K562 (cell line): ENCODE data around the gene SIRPB2. TPM values are rescaled to one million over a fixed set of nuclear protein-coding genes. Genes with fewer than 3 reads are reported as not detected.

Experiments used
- ATAC-seq: fragments of 200-7000 bp; cut with Tn5 transposase; 3 replicates; pipeline ENCODE4 v1.9.1; 2020; ENCODE audit warnings: moderate library complexity
- BruUV-seq: library from RNA; stranded (reverse); fragments of 400-500 nt; replicated peaks from 2 replicates; lab custom pipeline; 2021; lab: Mats Ljungman, UMichigan
- CTCF ChIA-PET: fragments of 300-600 bp; formaldehyde crosslinking; extraction: SDS; loops from one replicate; lab custom pipeline; 2021; ENCODE audit warnings: low intra/inter-chr PET ratio; lab: Yijun Ruan, JAX
- POLR2A ChIA-PET: fragments of 300-600, 350-650 bp; sonication (Branson Sonifier 250); formaldehyde crosslinking; extraction: SDS; loops from one replicate; lab custom pipeline; 2021; ENCODE audit warnings: antibody characterized with exemption, inconsistent platforms; lab: Yijun Ruan, JAX
- DNase-seq, 4 experiments: peaks; one replicate each; pipeline versions ENCODE4 v3.0.0 to v3.0.0-alpha.2; 2011 to 2018; ENCODE audit warnings: low spot score in 3 of 4, mixed read lengths in 3 of 4; ENCODE audit errors: extremely low read depth in 1 of 4
- FAIRE-seq: peaks from 2 replicates; lab custom pipeline; 2011; peaks lifted over from hg19 to GRCh38; lab: Jason Lieb, UNC
- H2AFZ ChIP-seq: 2 replicates; pipeline ENCODE4 v1.6.0; 2011; ENCODE audit warnings: low read depth, low read length, control low read depth, inconsistent platforms
- H3K27ac ChIP-seq: fragments of 200-600 bp; 3 replicates; pipeline ENCODE4 v1.8.0; 2011; ENCODE audit warnings: low read depth, mild to moderate bottlenecking, control low read depth, inconsistent platforms, low read length, moderate library complexity, mixed read lengths; ENCODE audit errors: extremely low read depth
- H3K27me3 ChIP-seq, 2 experiments: fragments of 300-600 bp in 1 of 2; 2 replicates in 1 of 2; 3 replicates in 1 of 2; pipeline versions ENCODE4 v1.6.0 to v1.8.0; 2011; ENCODE audit warnings: inconsistent platforms in 2 of 2, low read length in 2 of 2, mild to moderate bottlenecking in 1 of 2, mixed read lengths in 1 of 2, moderate library complexity in 1 of 2; ENCODE audit not compliant: control insufficient read depth in 2 of 2, insufficient read depth in 2 of 2
- H3K36me3 ChIP-seq: fragments of 300-600 bp; 3 replicates; pipeline ENCODE4 v1.8.0; 2011; ENCODE audit warnings: mild to moderate bottlenecking, low read length, inconsistent platforms; ENCODE audit not compliant: control insufficient read depth, insufficient read depth
- H3K4me1 ChIP-seq, 2 experiments: fragments of 200-600 bp in 1 of 2; replicated peaks in 1 of 2; 2 replicates in 1 of 2; 3 replicates in 1 of 2; pipeline versions ENCODE4 v1.5.1 to v1.8.0; 2011; ENCODE audit warnings: inconsistent platforms in 2 of 2, low read length in 2 of 2, mild to moderate bottlenecking in 1 of 2, mixed read lengths in 1 of 2, moderate library complexity in 1 of 2; ENCODE audit not compliant: control insufficient read depth in 2 of 2, insufficient read depth in 2 of 2
- H3K4me2 ChIP-seq: 2 replicates; pipeline ENCODE4 v1.6.1; 2011; ENCODE audit warnings: low read length, control low read depth, inconsistent platforms, mixed read lengths; ENCODE audit not compliant: insufficient read depth
- H3K4me3 ChIP-seq: fragments of 200-600 bp; sonication (generic), shearing (Covaris generic); 2 replicates; pipeline ENCODE4 v1.5.1; 2016; ENCODE audit warnings: control low read depth, inconsistent platforms
- H3K79me2 ChIP-seq: fragments of 200-600 bp; 3 replicates; pipeline ENCODE4 v1.8.0; 2011; ENCODE audit warnings: low read length, inconsistent platforms; ENCODE audit not compliant: control insufficient read depth, insufficient read depth
- H3K9ac ChIP-seq, 2 experiments: 2 replicates each; pipeline versions ENCODE4 v1.6.0 to v1.6.1; 2011; ENCODE audit warnings: low read depth in 2 of 2, low read length in 2 of 2, control low read depth in 1 of 2, inconsistent platforms in 1 of 2, mild to moderate bottlenecking in 1 of 2, mixed read lengths in 1 of 2; ENCODE audit not compliant: insufficient read depth in 1 of 2
- H3K9me1 ChIP-seq: one replicate; pipeline ENCODE4 v1.6.0; 2011; ENCODE audit warnings: inconsistent platforms, mild to moderate bottlenecking, low read length, moderate library complexity; ENCODE audit not compliant: control insufficient read depth, insufficient read depth
- H3K9me3 ChIP-seq: replicated peaks from 2 replicates; pipeline ENCODE4 v1.5.1; 2011; ENCODE audit warnings: low read depth, low read length, inconsistent platforms; ENCODE audit not compliant: control insufficient read depth, insufficient read depth
- H4K20me1 ChIP-seq: replicated peaks from 2 replicates; pipeline ENCODE4 v1.6.1; 2011; ENCODE audit warnings: low read length, inconsistent platforms, mixed read lengths; ENCODE audit not compliant: control insufficient read depth, insufficient read depth
- CBX8 ChIP-seq: fragments of 200-600 bp; sonication (generic); IDR thresholded peaks from 2 replicates; pipeline ENCODE4 v1.6.1; 2012; ENCODE audit warnings: borderline replicate concordance, mixed run types, low read depth, mild to moderate bottlenecking, moderate library complexity, mixed read lengths, low read length, control low read depth, inconsistent platforms; ENCODE audit not compliant: poor library complexity, severe bottlenecking; ENCODE audit errors: extremely low read depth
- ERF ChIP-seq: fragments of 450-650 bp; formaldehyde crosslinking; IDR thresholded peaks from 2 replicates; pipeline ENCODE4 v1.4.0; 2020; ENCODE audit warnings: mild to moderate bottlenecking, mixed read lengths
- FOXJ3 ChIP-seq: sonication (generic); formaldehyde crosslinking; IDR thresholded peaks from 2 replicates; pipeline ENCODE4 v1.4.0; 2020; ENCODE audit warnings: mild to moderate bottlenecking, missing genetic modification reagents
- NFE2 ChIP-seq: IDR thresholded peaks from 2 replicates; pipeline ENCODE4 v1.6.1; 2014; ENCODE audit warnings: antibody characterized with exemption, low read depth
- NR1H2 ChIP-seq: sonication (generic); formaldehyde crosslinking; IDR thresholded peaks from 2 replicates; pipeline ENCODE4 v1.4.0; 2020; ENCODE audit warnings: mild to moderate bottlenecking, missing genetic modification reagents
- PCBP2 ChIP-seq: fragments of 200-400 bp; formaldehyde crosslinking; IDR thresholded peaks from 2 replicates; pipeline ENCODE4 v1.6.1; 2018; ENCODE audit warnings: low read length, low read depth, mild to moderate bottlenecking, moderate library complexity; ENCODE audit not compliant: poor library complexity, severe bottlenecking
- POLR2A ChIP-seq: fragments of 450-650 bp; conservative IDR thresholded peaks from 2 replicates; pipeline ENCODE4 v1.6.1; 2016
- PYGO2 ChIP-seq: fragments of 450-650 bp; IDR thresholded peaks from 2 replicates; pipeline ENCODE4 v1.6.1; 2016; ENCODE audit warnings: mild to moderate bottlenecking, missing genetic modification characterization, moderate library complexity, missing compliant biosample characterization
- SIN3B ChIP-seq: fragments of 450-650 bp; IDR thresholded peaks from 2 replicates; pipeline ENCODE4 v1.6.1; 2017; ENCODE audit warnings: low read depth, mild to moderate bottlenecking, moderate library complexity
- TCF3 ChIP-seq: sonication (generic); formaldehyde crosslinking; IDR thresholded peaks from 2 replicates; pipeline ENCODE4 v1.4.0; 2020; ENCODE audit warnings: mild to moderate bottlenecking, missing genetic modification reagents
- VEZF1 ChIP-seq: fragments of 200-800 bp; sonication (Bioruptor generic); IDR thresholded peaks from 2 replicates; pipeline ENCODE4 v1.6.1; 2017; ENCODE audit warnings: missing genetic modification characterization, missing compliant biosample characterization
- ZBTB33 ChIP-seq: sonication (generic); formaldehyde crosslinking; IDR thresholded peaks from 2 replicates; pipeline ENCODE4 v1.8.1; 2023; ENCODE audit warnings: mild to moderate bottlenecking, missing genetic modification reagents
- ZKSCAN1 ChIP-seq: fragments of 150-350 bp; IDR thresholded peaks from 2 replicates; pipeline ENCODE4 v1.6.1; 2016; ENCODE audit warnings: low read depth, low read length
- ZNF444 ChIP-seq: fragments of 250-450 bp; sonication (Bioruptor Pico); IDR thresholded peaks from 2 replicates; pipeline ENCODE4 v1.4.0; 2020; ENCODE audit warnings: mild to moderate bottlenecking, moderate library complexity
- WGBS: fragments of 100-300 bp; shearing (Covaris generic); methylation state at CpG from one replicate; pipeline ENCODE4 v1.1.6; 2016; ENCODE audit warnings: low coverage, mixed read lengths; ENCODE audit not compliant: insufficient coverage; ENCODE audit errors: missing lambda C conversion rate; 5-methylcytosine and 5-hydroxymethylcytosine counted together
- in situ Hi-C: fragments of 300-500 bp; cut with MboI; formaldehyde crosslinking; loops from 4 replicates; pipeline ENCODE4 v1.15.0; 2018; ENCODE audit warnings: inconsistent platforms, mixed read lengths
- intact Hi-C: fragments of 100-400 bp; cut with micrococcal nuclease; formaldehyde crosslinking; loops from 2 replicates; pipeline ENCODE4 v1.14.2; 2022
- polyA plus RNA-seq, 8 experiments: library from polyadenylated mRNA; depleted of rRNA in 4 of 8; stranded (reverse) in 5 of 8; unstranded in 3 of 8; fragments of >200 nt; fragmentation: Nextera tagmentation in 2 of 8; fragmentation: Illumina TruSeq in 1 of 8; extraction: Ambion mirVana in 2 of 8; extraction: Trizol in 1 of 8; gene quantifications; 2 replicates each; pipeline versions ENCODE4 v1.2.1 to v1.2.3, GENCODE V29; 2011 to 2014; ENCODE audit warnings: inconsistent platforms in 1 of 8, missing spikeins in 1 of 8
- total RNA-seq, 7 experiments: library from RNA; depleted of rRNA in 6 of 7; stranded (reverse); fragments of >200 nt in 6 of 7; fragmentation: Illumina TruSeq in 2 of 7; extraction: Trizol in 2 of 7; gene quantifications; 2 replicates each; pipeline versions ENCODE4 v1.2.1 to v1.2.3, GENCODE V29; 2011 to 2021; ENCODE audit warnings: low replicate concordance in 1 of 7

Gene SIRPB2
- total and polyA plus RNA-seq, 9 of the 15 experiments (the other 6 are each of a cell fraction or from before 2014, with no cell fraction given) = 0.07 TPM; not detected in 7

DNA sequence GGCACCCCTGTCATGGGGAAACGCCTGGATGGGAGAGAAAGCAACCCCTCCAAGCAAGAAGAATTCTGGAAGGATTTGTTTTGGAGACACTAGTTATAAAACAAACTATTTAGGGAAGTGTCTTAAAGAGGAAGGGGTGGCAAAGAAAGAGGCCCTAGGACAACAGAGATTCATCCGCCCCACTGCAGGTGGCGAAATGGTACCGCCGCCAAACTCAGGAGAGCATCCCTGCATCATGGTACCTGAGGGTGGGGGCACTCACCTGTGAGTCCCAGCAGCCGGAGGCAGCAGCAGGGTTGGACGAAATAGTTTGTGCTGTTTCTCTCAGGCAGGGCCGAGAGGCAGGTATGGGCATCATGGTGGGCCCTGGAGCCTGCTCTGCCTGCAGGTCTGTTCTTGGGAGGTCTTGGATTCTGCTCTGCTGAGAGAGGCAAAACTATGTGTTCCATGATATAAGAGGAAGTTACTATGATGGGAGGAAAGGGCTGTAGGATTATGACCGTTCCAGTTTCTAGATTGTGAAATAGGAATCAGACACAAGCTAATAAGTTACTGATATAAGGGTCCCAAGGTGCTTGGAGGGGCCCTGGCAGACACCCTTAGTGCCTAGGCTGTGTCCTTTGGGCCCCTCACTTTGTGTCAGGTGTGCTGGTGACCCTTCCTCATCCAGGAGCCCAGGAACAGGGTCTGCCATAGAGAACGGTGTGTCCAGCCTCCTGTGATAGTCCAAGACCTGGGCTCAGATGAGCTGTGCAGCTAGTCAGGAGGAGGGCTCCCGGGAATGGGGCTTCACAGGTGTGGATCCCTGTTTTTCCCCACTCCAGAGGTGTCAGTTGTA, 45.9 kb upstream of the SIRPB2 start:
- ChIA-PET CTCF (no interaction called here), POLR2A (interaction anchor here (0.6 kb wide), 1 partner anchor 197 kb away, joined by 4 read pairs; no protein-coding TSS in a partner anchor)
- H3K4me2 ChIP-seq = no peak overlapping the region
- no peak overlapping the region for H3K4me3 ChIP-seq
- WGBS = 4% methylated on average over 11 of the region's 11 CpGs
- BruUV-seq = no TSS peak
- no peaks in the 10 kb centered on the region for H3K36me3 ChIP-seq
- H4K20me1 ChIP-seq = no peaks in the 10 kb centered on the region
- H2AFZ ChIP-seq = peak overlapping the region; percentile 32; the same call in 1 of the 2 replicates
- H3K27ac ChIP-seq = no peak overlapping the region
- DNase-seq (no peak), FAIRE-seq (no peak), ATAC-seq (no peak)
- intact Hi-C loops = no loop called here
- no peaks in the 10 kb centered on the region; a peak in 2 of 5 replicates for H3K27me3 ChIP-seq
- H3K4me1 ChIP-seq = no peaks in the 10 kb centered on the region; a peak in 1 of 5 replicates
- H3K79me2 ChIP-seq = no peaks in the 10 kb centered on the region
- in situ Hi-C loops = no loop called here
- H3K9me3 ChIP-seq = no peaks in the 10 kb centered on the region
- TF ChIP-seq PYGO2 = no peak
- TF ChIP-seq POLR2A = no peak
- TF ChIP-seq FOXJ3 = no peak
- TF ChIP-seq SIN3B = no peak
- TF ChIP-seq ZKSCAN1 = no peak
- no peak for TF ChIP-seq CBX8
- no peak for TF ChIP-seq NR1H2
- TF ChIP-seq VEZF1 (CRISPR knock-in tag) = no peak
- no peak for TF ChIP-seq ZBTB33
- TF ChIP-seq PCBP2 = no peak
- no peak for TF ChIP-seq NFE2
- TF ChIP-seq TCF3 (CRISPR knock-in tag) = no peak
- TF ChIP-seq ZNF444 (CRISPR knock-in tag) = no peak
- TF ChIP-seq ERF = no peak
- H3K9me1 ChIP-seq = no peaks in the 10 kb centered on the region
- H3K9ac ChIP-seq = no peak overlapping the region
